Measurements from ENCODE around the gene DRAXIN. TPM values are rescaled to one million over a fixed set of nuclear protein-coding genes. Genes with fewer than 3 reads are reported as not detected.

The DRAXIN gene
- total and polyA plus RNA-seq, 2 donors (not counting 3 experiments of a cell fraction or from before 2014, with no cell fraction given): 0.44 to 3.2 TPM

DNA sequence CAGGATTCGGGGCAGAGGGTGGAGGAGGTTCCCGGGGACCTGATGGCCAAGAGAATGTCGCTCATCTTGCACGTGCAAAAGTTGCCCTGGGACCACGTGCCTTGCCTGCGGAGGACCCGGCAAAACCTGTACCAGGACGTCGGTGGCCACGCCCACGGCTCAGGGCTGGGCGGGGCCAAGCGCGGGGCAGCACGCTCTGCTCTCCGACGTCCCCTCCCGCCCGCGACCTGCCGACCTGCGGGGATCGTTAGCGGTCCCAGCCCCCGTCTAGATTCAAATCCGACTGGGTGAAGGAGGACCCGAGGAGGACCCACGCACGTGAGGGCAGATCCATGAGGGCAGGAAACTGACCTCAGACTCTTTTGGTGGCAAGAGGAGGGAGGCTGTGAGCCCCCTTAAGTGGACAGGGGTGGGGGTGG lies 70.5 kb downstream of the DRAXIN start, which contains the start of gene C1orf167:
Gene C1orf167, plus strand, starts transcription at position 206 of the 419 bp plus-strand sequence. CDS start 2,208 bp downstream, outside the sequence.
- dilution Hi-C loops (cut with MboI; ENCODE audit: extremely low pct_ligation_motif_present, low sequenced_read_pairs): no loop called here
- Histone ChIP-seq H3K27ac (ENCODE audit: insufficient read depth, low read depth, low read length) (no peak within 1 kb of the TSS), H3K79me2 (ENCODE audit: control insufficient read depth, insufficient read depth, low read length) (no peaks in the 10 kb centered on the region), H3K4me3 (replicated peaks in 1 of 3; ENCODE audit: insufficient read depth in 1 of 3, low read depth in 1 of 3, low read length in 3 of 3) (no peak within 1 kb of the TSS), H3K36me3 (ENCODE audit: control insufficient read depth in 2 of 2, extremely low read depth in 1 of 2, insufficient read depth in 2 of 2, low read length in 2 of 2) (no peaks in the 10 kb centered on the region), H2AFZ (ENCODE audit: low read depth, low read length) (no peak within 1 kb of the TSS), H4K20me1 (replicated peaks; ENCODE audit: control insufficient read depth, extremely low read depth, insufficient read depth, low read length) (no peaks in the 10 kb centered on the region), H3K9me1 (replicated peaks; ENCODE audit: control insufficient read depth, extremely low read depth, insufficient read depth, low read length) (no peaks in the 10 kb centered on the region), H3K27me3 (ENCODE audit: control insufficient read depth in 2 of 2, insufficient read depth in 2 of 2, low read length in 2 of 2) (peaks cover 0 to 6% of the 10 kb centered on the region in 2 experiments), H3K4me1 (ENCODE audit: control insufficient read depth, extremely low read depth, insufficient read depth, low read length) (no peaks in the 10 kb centered on the region), H3K9ac (replicated peaks; ENCODE audit: extremely low read depth, insufficient read depth, low read length) (no peak within 1 kb of the TSS), H3K9me3 (replicated peaks; ENCODE audit: control insufficient read depth, insufficient read depth, low read length) (no peaks in the 10 kb centered on the region), H3K4me2 (ENCODE audit: insufficient read depth, low read length) (no peak within 1 kb of the TSS)
- ChIA-PET CTCF (no interaction called here), POLR2A (no interaction called here)
- TF ChIP-seq, protein P1, sequence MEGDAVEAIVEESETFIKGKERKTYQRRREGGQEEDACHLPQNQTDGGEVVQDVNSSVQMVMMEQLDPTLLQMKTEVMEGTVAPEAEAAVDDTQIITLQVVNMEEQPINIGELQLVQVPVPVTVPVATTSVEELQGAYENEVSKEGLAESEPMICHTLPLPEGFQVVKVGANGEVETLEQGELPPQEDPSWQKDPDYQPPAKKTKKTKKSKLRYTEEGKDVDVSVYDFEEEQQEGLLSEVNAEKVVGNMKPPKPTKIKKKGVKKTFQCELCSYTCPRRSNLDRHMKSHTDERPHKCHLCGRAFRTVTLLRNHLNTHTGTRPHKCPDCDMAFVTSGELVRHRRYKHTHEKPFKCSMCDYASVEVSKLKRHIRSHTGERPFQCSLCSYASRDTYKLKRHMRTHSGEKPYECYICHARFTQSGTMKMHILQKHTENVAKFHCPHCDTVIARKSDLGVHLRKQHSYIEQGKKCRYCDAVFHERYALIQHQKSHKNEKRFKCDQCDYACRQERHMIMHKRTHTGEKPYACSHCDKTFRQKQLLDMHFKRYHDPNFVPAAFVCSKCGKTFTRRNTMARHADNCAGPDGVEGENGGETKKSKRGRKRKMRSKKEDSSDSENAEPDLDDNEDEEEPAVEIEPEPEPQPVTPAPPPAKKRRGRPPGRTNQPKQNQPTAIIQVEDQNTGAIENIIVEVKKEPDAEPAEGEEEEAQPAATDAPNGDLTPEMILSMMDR (IDR thresholded peaks at IDR 0.05; ENCODE audit: extremely low read depth in 1 of 2, insufficient read depth in 1 of 2, low read depth in 1 of 2, low read length in 2 of 2): no peak
- TF ChIP-seq POLR2AphosphoS5 (IDR thresholded peaks at IDR 0.05; ENCODE audit: insufficient read depth, low read depth, low read length) (no peak), POLR2A (IDR thresholded peaks at IDR 0.05; ENCODE audit: low read depth, low read length) (no peak), GATA2 (IDR thresholded peaks at IDR 0.05; ENCODE audit: insufficient read depth, insufficient read length, low read depth, low read length) (no peak), EZH2 (IDR thresholded peaks at IDR 0.05; ENCODE audit: borderline replicate concordance, low read depth, low read length, severe bottlenecking) (no peak), MYC (IDR thresholded peaks at IDR 0.05; ENCODE audit: low read depth, low read length) (no peak), FOS (IDR thresholded peaks at IDR 0.05; ENCODE audit: borderline replicate concordance, insufficient read depth, low read length) (no peak), JUN (IDR thresholded peaks at IDR 0.05; ENCODE audit: borderline replicate concordance, insufficient read depth, insufficient read length, low read depth) (no peak)
- TF ChIP-seq, protein P2, sequence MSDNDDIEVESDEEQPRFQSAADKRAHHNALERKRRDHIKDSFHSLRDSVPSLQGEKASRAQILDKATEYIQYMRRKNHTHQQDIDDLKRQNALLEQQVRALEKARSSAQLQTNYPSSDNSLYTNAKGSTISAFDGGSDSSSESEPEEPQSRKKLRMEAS (IDR thresholded peaks at IDR 0.05; ENCODE audit: insufficient read depth, insufficient read length): peak; percentile 26
- intact Hi-C loops (cut with micrococcal nuclease): no loop called here
- no TSS peak for BruUV-seq (replicated peaks)
- DNase-seq (ENCODE audit: low read depth, low spot score) (no peak), FAIRE-seq (no peak)
